HG03095 (cell line): ENCODE measurements around the gene DESI1.
"Not testable (repeated sequence)": the region's sequence is repeated elsewhere in the genome, so short reads cannot be mapped to it uniquely, and the experiment has no call there.

Source experiments
- ATAC-seq: cut with Tn5 transposase; IDR thresholded peaks from one replicate; pipeline ENCODE4 v1.9.1; 2021; ENCODE audit warnings: moderate library complexity; ENCODE audit not compliant: unreplicated experiment

DESI1 gene

DNA sequence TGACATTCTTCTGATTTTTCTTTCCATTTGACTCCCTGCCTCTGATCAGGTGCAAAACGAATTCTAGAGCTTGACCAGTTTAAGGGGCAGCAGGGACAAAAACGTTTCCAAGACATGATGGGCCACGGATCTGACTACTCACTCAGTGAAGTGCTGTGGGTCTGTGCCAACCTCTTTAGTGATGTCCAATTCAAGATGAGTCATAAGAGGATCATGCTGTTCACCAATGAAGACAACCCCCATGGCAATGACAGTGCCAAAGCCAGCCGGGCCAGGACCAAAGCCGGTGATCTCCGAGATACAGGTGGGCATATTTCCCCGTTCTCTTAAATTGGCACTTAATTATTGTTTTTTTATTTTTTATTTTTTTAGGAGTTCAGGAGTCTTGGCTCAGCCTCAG is 15.6 kb upstream of the DESI1 start:
- no peak for ATAC-seq

DNA sequence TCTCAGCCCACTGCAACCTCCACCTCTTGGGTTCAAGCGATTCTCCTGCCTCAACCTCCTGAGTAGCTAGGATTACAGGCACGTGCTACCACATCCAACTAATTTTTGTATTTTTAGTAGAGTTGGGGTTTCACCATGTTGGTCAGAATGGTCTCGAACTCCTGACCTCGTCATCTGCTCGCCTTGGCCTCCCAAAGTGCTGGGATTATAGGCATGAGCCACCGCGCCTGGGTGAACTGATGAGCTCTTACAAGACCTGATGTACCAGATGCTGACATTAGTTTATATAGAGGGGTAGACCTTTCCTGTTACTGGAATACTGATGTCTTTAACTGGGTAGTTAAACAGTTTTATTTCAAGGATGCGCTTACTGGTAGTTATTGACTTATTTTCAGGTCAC is 13.8 kb upstream of the DESI1 start:
- ATAC-seq = not testable (repeated sequence)

DNA sequence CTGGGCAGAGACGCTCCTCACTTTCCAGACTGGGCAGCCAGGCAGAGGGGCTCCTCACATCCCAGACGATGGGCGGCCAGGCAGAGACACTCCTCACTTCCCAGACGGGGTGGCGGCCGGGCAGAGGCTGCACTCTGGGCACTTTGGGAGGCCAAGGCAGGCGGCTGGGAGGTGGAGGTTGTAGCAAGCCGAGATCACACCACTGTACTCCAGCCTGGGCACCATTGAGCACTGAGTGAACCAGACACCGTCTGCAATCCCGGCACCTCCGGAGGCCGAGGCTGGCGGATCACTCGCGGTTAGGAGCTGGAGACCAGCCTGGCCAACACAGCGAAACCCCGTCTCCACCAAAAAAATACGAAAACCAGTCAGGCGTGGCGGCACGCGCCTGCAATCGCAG is 10.8 kb upstream of the DESI1 start:
- not testable (repeated sequence) for ATAC-seq

DNA sequence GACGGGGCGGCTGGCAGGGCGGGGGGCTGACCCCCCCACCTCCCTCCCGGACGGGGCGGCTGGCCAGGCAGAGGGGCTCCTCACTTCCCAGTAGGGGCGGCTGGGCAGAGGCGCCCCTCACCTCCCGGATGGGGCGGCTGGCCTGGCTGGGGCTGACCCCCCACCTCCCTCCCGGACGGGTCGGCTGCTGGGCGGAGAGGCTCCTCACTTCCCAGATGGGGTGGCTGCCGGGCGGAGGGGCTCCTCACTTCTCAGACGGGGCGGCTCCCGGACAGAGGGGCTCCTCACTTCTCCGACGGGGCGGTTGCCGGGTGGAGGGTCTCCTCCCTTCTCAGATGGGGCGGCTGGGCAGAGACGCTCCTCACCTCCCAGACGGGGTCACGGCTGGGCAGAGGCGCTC is 10.3 kb upstream of the DESI1 start:
- not testable (repeated sequence) for ATAC-seq

DNA sequence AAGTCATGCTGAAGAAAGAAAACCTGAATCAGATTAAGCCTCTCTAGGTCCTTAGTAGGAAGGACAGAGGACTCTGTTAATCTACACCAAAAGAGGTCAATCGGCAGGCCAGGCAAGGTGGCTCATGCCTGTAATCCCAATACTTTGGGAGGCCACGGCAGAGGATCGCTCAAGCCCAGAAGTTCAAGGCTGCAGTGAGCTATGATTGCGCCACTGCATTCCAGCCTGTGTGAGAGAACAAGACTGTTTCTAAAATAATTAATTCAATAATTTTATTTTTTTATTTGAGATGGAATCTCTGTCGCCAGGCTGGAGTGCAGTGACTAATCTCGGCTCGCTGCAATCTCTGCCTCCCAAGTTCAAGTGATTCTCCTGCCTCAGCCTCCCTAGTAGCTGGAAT is 4.7 kb upstream of the DESI1 start:
- ATAC-seq = no peak

DNA sequence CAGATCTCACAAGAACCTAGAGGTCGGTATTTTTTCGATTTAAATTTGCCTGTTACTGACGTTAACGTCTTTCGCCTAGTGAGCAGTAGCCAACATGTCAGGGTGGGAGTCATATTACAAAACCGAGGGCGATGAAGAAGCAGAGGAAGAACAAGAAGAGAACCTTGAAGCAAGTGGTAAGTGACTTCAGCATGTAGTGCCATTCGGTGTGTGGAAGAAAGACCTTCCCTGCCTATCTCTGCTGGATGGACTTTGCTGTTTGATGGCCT is 1.0 kb upstream of the DESI1 start:
- ATAC-seq = no peak

DNA sequence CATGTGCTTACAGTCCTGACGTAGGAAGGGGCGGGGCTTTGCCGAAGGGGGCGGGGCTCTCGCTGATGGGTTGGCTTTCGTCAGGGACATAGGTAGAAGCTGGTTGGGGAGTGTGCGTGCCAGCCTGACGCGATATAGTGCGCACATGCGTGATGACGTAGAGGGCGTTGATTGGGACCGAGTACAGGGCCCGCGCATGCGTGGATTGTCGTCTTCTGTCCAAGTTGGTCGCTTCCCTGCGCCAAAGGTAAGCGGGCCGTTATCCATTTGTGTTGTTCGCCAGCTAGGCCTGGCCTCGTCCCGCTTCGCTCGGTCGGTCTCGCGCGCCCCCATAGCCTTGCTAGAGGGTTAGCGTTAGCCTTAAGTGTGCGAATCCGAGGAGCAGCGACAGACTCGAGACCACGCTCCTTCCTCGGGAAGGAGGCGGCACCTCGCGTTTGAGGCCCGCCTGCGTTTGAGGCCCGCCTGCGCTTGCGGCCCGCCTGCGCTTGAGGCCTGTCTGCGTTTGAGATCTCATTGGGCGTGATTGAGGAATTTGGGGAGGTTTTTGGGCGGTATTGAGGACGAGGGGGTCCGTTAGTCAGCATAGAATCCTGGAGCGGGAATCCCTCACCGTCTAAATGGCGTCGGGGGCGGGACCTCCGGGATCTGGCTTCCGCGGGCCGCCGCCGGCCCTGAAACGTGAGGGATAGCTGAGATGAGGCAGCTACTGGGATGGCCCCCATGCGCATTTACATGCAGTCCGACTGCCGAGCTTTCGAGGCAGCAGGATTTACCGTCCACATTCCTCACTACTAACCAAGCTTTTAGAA is 462 bp upstream of the DESI1 start, which contains the start of gene XRCC6:
XRCC6 (plus strand) TSS at position 197 of the 812 bp plus-strand sequence. CDS start 710 bp downstream, outside the sequence.
- ATAC-seq = peak; percentile 65

DNA sequence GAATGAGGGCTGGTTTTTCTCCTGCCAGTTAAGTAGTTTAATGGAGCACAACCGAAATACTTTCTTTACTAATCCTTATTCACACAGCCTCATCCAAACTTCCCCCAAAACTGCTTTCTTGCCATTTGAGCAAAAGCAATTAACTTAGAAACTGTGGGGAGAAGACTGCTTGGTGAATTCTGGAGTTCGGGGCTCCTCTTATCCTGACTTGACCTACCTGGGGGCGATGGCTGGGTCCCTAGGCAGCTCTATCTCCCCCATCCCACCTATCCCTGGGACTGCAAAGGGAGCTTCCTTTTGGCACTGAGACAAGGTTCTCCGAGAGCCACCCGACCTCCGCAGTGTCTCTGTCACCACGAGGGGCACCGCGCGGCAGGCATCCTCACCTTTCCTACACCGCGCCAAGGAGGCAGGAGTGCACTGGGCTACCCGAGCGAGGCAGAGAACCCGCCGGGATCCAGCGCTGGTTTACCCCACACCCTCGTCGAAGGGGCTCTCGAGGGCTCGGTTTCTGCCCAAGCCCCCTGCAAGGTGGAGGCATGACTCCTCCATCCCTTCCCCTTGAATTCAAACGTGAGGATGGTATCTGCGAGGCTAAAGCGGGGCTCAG is 759 bp downstream of the DESI1 start:
- peak; percentile 24 for ATAC-seq

DNA sequence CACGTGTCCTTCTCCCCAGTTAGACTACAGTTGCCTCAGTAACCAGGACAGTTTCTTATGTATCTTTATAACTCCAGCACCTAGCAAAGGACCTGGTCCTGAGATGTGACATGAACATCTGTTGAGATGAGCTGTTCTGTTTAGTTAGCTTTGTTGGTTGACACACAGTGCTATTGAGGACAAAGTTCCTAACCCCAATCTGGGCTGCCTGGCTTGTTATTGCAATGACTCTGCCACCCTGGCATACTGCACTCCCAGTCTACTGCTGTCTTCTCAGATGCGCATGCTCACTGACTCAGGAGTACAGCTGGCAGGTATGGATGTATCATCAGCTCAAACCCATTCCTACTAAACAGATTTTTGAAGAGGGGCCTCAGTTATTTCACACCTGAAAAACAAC is 7.4 kb downstream of the DESI1 start:
- ATAC-seq = no peak

DNA sequence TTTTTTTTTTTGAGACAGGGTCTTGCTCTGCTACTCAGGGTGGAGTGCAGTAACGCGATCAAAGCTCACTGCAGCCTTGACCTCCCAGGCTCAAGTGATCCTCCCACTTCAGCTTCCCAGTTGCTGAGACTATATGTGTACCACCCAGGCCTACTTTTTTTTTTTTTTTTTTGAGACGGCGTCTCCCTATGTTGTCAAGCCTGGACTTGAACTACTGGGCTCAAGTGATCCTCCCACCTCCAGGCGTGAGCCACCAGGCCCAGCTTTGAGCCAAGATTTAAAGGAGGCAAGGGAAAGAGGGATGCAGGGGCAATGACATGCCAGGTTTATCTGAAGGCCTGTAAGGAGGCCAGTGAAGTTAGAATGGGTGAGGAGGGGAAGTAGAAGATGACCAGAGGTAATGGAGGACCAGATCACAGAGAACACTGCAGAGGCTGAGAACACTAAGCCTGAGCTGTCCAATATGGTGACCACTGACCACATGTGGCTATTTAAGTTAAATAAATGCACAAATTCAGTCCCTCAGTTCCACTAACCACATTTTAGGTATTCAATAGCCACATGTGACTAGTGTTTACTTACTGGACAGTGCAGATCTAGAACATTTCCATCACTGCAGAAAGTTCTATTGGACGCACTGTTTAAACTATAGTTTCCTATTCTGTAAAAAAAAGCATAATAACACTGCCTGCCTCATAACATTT is 8.1 kb downstream of the DESI1 start:
- ATAC-seq = no peak

DNA sequence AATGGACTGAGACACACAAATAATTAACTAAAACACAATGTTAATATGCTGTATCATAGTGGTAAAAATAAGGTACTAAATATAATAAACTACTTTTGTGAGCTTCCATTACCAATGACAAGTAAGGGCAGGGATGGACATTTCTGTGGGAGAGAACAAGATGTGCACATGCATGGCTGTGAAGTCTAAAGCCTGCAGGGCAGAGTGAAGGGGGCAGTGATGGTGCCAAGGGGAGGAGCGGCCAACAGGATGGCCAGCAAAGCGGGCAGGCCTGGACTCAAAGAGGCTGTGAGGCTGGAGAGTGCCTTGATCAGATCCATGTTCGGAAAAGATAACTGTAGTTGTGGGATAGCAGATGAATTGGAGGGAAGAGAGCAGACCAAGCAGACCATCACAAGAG is 12.5 kb downstream of the DESI1 start:
- no peak for ATAC-seq

DNA sequence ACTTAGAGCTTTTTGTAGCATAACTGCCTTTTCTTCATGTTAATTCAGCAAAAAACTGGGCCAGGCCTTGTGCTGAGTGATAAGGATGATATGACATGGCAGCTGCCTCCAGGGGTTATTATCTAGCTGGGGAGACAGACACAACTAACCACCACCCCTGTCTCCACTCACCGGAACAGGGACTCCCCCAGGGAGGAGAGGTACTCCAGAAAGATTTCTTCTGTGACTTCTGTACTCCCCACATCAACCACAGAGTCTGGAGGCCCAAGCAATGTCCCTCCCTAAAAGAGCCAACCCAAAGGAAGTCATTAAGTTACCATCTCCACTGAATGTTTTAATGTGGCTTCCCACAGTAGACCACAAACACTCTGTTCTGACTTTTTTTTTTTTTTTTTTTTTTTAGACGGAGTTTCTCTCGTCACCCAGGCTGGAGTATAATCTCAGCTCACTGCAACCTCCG is 16.9 kb downstream of the DESI1 start:
- ATAC-seq = peak; percentile 68

DNA sequence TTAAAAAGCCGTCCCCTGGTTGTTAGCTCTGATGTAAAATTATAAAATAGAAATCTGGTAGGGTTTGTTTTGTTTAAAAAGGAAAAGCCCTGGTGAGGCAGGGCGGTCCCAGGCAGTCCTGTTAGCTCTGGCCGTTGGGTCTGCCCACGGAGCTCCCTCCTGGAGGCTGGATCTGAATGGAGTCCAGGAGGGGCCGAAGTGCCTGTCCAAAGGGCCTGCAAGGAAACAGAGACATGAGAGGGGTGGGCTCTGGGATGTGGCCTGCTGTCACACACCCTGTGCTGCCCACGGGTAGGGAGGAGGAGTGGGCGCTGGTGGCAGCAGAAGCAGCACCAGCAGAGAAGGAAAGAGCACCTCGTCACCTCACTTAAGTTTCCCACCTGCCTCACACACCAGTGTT is 19.9 kb downstream of the DESI1 start:
- ATAC-seq = no peak

DNA sequence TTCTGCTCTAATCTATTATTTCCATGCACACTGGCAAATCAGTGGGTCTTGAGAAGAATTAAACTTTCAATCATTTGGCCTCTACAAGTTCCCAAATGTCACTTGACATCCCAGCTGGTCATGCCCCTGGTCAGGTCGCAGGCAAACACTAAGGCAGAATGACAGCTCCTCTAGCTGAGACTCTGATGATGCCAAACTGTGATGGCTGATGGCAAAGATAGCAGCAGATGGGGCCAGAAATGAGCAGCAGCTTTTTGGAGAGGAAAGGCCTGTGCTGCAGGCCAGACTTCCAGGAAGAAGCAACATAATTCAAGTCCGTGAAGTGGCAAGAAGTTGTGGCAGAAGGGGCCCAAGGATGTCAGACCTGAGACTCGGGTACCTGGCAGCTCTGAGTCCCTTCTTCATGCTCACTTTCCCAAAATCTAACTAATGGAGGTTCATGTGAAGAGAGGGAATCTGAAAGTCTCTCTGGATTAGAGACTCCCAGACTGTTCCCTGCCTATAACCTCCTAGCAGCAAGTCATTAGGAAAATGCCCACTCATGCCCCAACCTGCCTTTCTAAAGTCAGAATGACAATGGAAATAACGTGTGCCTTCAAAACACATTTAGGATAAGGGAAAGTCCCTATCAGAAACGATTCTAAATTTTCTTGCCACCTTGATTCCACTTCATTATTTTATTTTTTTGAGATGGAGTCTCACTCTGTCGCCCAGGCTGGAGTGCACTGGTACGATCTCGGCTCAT is 21.8 kb downstream of the DESI1 start:
- no peak for ATAC-seq

DNA sequence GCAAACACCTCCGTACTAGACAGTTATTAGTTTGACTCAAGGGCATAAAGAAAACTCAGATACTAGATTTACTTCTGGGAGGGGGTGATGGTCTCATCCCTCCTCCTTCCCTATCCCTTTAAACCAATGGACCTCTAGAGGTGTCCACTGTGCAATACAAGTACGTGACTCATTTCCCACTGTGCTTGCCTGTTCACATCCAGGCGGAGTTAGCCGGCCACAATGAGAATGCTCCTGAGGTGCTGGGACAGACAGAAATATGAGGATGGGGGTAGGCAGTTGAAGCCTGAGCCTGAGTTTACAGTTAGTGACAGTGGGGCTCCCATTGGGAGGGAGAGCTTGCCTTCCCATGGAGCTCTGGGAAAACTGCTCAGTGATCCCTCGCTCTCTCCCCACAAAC is 22.8 kb downstream of the DESI1 start:
- no peak for ATAC-seq

DNA sequence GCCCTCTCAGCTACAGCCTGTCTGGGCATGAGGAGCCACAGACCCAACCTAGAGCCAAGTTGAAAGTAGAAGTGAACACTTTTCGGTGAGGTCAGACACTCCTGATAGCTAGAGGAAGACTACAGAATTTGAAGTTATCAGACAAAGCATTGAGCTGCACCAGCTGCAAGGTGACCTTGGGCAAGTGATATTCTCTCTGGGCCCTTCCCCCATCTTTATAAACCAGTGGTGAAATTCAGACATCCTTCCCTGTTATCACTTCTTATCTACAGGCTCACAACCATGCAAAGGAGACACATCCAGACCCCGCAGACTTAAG is 23.2 kb downstream of the DESI1 start:
- ATAC-seq = no peak

DNA sequence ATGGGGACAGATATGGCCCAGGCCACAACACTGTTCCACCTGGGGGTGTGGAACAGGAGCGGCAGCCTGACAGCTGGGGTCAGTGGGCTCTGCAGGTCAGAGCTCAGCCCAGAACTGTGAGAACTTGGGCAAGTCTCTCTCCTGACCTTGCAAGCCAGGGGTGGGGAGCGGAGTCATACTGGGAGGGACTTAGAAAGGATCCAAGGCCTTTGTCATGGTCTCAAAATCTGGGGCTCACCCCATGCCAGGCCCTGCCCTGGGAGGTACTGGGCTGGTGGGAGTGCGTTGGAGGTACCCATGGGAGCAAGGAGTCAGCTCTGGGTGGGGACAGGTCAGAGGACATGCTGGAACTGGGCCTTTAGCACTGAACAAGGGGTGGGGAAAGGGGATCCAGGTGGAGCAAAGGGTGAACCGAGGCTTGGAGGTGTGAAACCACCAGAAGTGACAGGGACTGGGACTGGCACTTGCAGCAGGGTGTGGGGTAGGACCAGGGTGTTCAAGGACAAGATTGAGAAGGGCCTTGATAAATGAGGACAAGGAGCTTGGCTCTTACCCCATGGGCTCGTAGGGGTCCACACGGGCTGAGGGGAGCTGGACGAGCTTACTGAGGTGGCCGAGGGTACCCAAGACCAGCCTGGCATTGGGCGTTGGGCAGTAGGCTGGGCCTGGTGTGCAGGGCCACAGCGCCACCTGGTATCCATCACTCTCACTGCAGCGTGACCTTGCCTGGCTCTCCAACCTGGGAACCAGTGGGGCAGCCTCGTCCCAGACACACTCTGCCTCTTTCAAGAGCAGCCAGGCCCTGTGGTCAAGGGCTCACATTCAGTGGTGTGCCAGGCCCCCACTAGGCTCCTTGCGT is 23.8 kb downstream of the DESI1 start:
- no peak for ATAC-seq

DNA sequence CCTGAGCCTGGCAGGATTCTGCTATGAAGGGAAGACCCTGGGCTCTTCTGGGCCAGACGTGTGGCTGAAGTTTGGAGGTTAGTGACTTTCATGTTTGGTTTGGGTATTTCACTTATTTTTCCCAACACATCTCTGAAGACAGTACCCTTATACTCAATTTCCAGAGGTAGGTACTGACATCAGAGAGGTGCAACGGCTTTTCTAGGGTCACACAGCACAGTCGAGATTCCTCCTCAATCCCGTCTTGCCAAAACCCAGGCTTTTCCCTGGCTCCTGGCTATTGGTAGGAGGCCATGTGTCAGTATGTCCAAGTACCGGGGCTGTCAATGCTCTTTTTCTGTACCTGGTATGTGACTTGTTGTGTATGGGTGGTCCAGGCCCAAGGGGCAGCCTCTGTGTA is 25.1 kb downstream of the DESI1 start:
- ATAC-seq = no peak

DNA sequence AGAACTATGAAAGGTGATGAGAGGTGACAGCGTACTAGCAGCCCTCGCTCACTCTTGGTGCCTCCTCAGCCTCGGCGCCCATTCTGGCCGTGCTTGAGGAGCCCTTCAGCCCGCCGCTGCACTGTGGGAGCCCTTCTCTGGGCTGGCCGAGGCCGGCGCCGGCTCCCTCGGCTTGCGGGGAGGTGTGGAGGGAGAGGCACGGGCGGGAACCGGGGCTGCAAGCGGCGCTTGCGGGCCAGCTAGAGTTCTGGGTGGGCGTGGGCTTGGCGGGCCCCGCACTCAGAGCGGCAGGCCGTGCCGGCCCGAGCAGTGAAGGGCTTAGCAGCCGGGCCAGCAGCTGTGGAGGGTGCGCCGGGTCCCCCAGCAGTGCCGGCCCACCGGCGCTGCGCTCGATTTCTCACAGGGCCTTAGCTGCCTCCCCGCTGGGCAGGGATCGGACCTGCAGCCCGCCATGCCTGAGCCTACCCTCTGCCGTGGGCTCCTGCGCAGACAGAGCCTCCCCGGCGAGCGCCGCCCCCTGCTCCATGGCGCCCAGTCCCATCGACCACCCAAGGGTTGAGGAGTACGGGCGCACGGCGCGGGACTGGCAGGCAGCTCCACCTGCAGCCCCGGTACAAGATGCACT is 27.4 kb downstream of the DESI1 start:
- ATAC-seq = not testable (repeated sequence)
